Activated naive CD4-positive, alpha-beta T cell treated with anti-CD3 and anti-CD28 coated beads, Interleukin-2, amount 50 U/mL, for 72 hours (primary cell): ENCODE results near the gene TCTN2. TPM values are rescaled to one million over a fixed set of nuclear protein-coding genes. Genes with fewer than 3 reads are reported as not detected.
A peak's percentile ranks its signal among the peaks of the same experiment; 100 is the strongest.

Experiments used
- ATAC-seq, 2 donors: fragments of 150-1000 bp; cut with Tn5 transposase; 2 replicates each; pipeline ENCODE4 v1.10.0; 2021; ENCODE audit warnings: mild to moderate bottlenecking in 2 of 2, moderate library complexity in 2 of 2
- DNase-seq, 2 donors: peaks; one replicate each; pipeline ENCODE4 v3.0.0; 2021 to 2022; ENCODE audit warnings: low spot score in 2 of 2
- H3K27ac Mint-ChIP-seq, 2 donors: one replicate each; pipeline ENCODE4 v1.8.0; 2022; ENCODE audit warnings: mild to moderate bottlenecking in 2 of 2, mixed read lengths in 2 of 2
- H3K36me3 Mint-ChIP-seq, 2 donors: one replicate each; pipeline ENCODE4 v1.8.0; 2022; ENCODE audit warnings: mixed read lengths in 2 of 2
- H3K9me3 Mint-ChIP-seq, 2 donors: one replicate each; pipeline ENCODE4 v1.8.0; 2022; ENCODE audit warnings: mixed read lengths in 2 of 2
- total RNA-seq, 2 donors: library from RNA; stranded (reverse); gene quantifications; one replicate each; pipeline ENCODE4 v1.2.3, GENCODE V29; 2022

The TCTN2 gene
- total RNA-seq, 2 donors from 2014 or later: 4.3 to 6.6 TPM

- H3K9me3 Mint-ChIP-seq: no peaks in the 10 kb centered on the region
Measured at GRCh38 chr12:123749355-123749754, 78.4 kb downstream of the TCTN2 start.

DNA sequence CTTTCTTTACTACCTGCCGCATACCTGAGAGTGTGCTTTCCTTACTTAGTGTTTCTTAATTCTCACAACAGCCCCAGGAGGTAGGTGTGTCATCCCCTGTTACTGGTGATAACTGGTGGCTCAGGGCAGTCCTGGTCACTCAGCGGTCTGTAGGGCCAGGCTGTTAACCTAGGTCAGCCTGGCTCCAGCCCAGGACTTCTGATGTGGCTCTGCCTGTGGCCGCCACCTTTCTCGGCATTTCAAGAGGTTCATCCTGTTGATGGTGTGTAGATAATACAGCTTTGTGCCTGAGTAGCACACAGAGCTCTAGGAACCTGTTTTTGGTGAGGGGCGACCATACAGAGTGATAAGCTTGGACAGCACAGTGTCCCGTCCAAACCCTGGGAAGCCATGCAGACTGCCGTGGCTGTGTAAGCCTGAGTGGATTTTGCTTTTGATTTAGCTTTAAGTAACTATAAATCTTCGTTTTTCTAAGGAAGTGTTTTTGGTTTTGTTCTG, 79.3 kb downstream of the TCTN2 start:
- Mint-ChIP-seq H3K9me3 (no peaks in the 10 kb centered on the region), H3K27ac (no peak overlapping the region), H3K36me3 (peaks cover 6 to 15% of the 10 kb centered on the region in 2 donors)
- no peak for DNase-seq
- peak in 1 of 2 donors; percentile 30 for ATAC-seq

More at GRCh38 chr12:123749355-123749754, 78.4 kb downstream of the TCTN2 start:
- DNase-seq (no peak), ATAC-seq (no peak)
- no peak overlapping the region for H3K27ac Mint-ChIP-seq
- peaks cover 13 to 19% of the 10 kb centered on the region in 2 donors for H3K36me3 Mint-ChIP-seq

DNA sequence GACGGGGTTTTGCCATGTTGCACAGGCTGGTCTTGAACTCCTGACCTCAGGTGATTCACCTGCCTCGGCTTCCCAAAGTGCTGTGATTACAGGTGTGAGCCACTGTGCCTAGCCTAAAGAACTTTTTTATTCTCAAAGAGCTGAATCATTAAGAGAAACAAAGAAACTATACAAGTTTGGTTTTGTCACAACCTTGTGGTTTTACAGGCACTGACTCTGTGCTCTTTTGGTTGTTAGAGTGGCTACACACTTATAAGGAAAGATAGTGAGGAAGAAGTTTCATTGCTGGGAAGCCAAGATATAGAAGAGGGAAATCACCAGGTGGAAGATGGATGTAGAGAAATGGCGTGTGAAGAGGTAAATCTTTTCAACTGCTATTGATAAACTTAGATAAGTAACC, 81.1 kb downstream of the TCTN2 start:
- ATAC-seq: peak; percentile 46 to 82
- Mint-ChIP-seq H3K27ac (peak overlapping the region in 1 of 2 donors; percentile 44), H3K36me3 (peaks cover 6 to 10% of the 10 kb centered on the region in 2 donors), H3K9me3 (no peaks in the 10 kb centered on the region)
- DNase-seq: no peak

DNA sequence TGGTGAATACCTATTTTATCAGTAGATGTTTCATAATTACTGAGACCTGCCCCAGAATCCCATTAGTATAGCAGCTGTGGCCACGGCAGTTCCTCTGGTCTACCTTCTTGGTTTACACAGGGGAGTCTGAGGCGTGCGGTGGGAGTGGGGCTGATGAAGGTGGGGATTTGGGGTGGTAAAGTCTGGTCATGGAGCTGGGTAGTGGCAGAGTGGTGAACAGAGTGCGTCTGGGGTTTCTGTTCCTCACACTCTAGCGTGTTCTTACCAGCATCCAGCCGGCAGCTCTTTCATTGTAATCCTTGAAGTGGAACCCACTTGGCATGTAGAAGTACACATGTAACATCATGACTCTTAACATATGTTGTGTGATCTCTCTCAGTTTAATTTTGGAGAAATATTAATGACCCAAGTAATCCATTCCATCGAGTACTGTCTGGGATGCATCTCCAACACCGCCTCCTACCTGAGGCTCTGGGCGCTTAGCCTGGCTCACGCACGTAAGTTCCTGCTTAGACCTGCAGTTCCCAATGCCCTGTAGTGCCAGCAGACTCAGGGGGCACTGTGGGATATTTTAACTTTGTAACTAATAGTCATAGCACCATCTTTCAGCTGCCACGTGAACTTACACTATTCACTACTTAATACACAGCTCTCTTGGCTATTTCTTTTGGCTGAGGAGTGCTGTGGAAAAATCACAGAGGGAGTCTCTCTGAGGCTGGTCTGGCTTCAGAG, 83.3 kb downstream of the TCTN2 start:
- no peaks in the 10 kb centered on the region for H3K36me3 Mint-ChIP-seq
- no peak overlapping the region for H3K27ac Mint-ChIP-seq
- ATAC-seq: no peak
- DNase-seq: no peak
- no peaks in the 10 kb centered on the region for H3K9me3 Mint-ChIP-seq

GRCh38 chr12:123757561-123757960, 86.6 kb downstream of the TCTN2 start:
- Mint-ChIP-seq H3K27ac (no peak overlapping the region), H3K9me3 (no peaks in the 10 kb centered on the region), H3K36me3 (no peaks in the 10 kb centered on the region)
- DNase-seq: no peak
- no peak for ATAC-seq

Other genes starting within 250 kb of the TCTN2 start
- gene RILPL2, start 234.4 kb upstream of the TCTN2 start, total RNA-seq: 10 to 100 TPM in 1 of 2 donors, 1 to 10 TPM in 1; 8.6 to 11.2 TPM
- 10 to 100 TPM; 20.9 to 26.4 TPM for gene SNRNP35, start 213.0 kb upstream of the TCTN2 start, total RNA-seq
- gene RILPL1, start 137.4 kb upstream of the TCTN2 start, total RNA-seq: 1 to 10 TPM; 3.2 to 3.9 TPM
- 100 to 1,000 TPM; 102 to 129 TPM for gene TMED2, start 86.6 kb upstream of the TCTN2 start, total RNA-seq
- 10 to 100 TPM; 40.8 to 57.4 TPM for gene DDX55, start 69.0 kb upstream of the TCTN2 start, total RNA-seq
- gene EIF2B1, start 37.4 kb upstream of the TCTN2 start, total RNA-seq: 10 to 100 TPM; 63.3 to 70.9 TPM
- gene GTF2H3, start 37.3 kb upstream of the TCTN2 start, total RNA-seq: 10 to 100 TPM; 35.2 to 58.3 TPM
- 100 to 1,000 TPM in 1 of 2 donors, 10 to 100 TPM in 1; 64.5 to 128 TPM for gene ATP6V0A2, start 41.2 kb downstream of the TCTN2 start, total RNA-seq
- gene DNAH10, start 91.2 kb downstream of the TCTN2 start, total RNA-seq: 1 to 10 TPM in 1 of 2 donors, under 1 TPM in 1; 0.27 to 1.0 TPM